IPS-18c (cell line): ENCODE results near the gene DBI.
"Not testable (repeated sequence)": the region's sequence is repeated elsewhere in the genome, so short reads cannot be mapped to it uniquely, and the experiment has no call there.

Experiments
- H3K4me3 ChIP-seq: 2 replicates; pipeline ENCODE4 v1.7.0; 2013; ENCODE audit warnings: low read depth, mild to moderate bottlenecking, low read length, moderate library complexity; ENCODE audit not compliant: insufficient read depth
- H3K9me3 ChIP-seq: one replicate; pipeline ENCODE4 v1.6.1; 2013; ENCODE audit warnings: mild to moderate bottlenecking, low read length, moderate library complexity; ENCODE audit not compliant: control insufficient read depth, insufficient read depth

Gene DBI

DNA sequence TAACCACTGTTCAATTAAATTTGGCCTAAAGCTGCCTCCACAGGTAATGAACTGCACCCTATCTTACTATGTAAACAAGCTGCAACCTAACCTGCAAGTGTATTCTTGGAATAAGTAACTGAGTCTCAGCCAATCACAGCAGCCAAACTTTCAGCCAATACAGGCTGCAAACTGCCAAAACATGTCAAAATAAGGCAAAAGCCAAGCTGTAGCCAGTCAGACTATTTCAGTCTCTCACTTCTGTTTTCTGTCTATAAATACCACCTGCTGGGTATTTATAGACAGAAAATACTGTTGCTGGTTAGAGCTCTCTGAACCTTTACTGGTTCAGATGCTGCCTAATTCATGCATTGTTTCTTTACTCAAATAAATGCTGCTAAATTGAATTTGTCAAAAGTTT is 14.4 kb upstream of the DBI start:
- H3K9me3 ChIP-seq = no peaks in the 10 kb centered on the region
- H3K4me3 ChIP-seq = no peak overlapping the region

DNA sequence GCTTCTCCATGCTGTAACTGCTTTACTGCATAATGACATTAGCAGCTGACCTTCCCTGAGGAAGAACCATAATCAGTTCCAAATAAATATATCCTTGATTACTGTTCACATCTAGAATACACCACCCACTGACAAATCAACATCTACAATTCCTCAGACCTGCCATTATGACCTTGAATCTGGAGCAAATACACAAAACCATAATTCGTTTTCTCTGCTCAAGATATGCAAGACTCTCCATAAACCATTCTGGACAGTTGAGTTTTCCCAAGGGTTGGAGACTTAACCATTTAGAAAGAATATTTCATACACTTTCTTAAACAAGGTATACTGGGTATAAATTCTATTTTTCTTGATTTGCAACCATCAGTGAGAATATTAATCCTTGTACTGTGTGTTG is 11.9 kb upstream of the DBI start:
- H3K4me3 ChIP-seq = no peak overlapping the region
- no peaks in the 10 kb centered on the region for H3K9me3 ChIP-seq

DNA sequence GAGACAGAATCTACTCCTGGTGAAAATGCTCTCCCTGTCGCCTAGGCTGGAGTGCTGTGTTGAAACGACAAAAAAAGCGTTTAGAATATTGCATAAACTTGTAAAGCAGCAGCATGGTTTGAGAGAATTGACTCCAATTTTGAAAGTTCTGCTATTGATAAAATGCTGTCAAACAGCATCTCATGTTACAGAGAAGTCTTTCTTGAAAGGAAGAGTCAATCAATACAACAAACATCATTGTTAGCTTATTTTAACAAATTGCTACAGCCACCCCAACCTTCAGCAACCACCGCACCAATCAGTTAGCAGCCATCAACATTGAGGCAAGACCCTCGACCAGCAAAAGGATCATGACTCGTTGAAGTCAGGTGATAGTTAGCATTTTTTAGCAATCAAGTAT is 7.0 kb upstream of the DBI start:
- H3K4me3 ChIP-seq = no peak overlapping the region
- no peaks in the 10 kb centered on the region for H3K9me3 ChIP-seq

DNA sequence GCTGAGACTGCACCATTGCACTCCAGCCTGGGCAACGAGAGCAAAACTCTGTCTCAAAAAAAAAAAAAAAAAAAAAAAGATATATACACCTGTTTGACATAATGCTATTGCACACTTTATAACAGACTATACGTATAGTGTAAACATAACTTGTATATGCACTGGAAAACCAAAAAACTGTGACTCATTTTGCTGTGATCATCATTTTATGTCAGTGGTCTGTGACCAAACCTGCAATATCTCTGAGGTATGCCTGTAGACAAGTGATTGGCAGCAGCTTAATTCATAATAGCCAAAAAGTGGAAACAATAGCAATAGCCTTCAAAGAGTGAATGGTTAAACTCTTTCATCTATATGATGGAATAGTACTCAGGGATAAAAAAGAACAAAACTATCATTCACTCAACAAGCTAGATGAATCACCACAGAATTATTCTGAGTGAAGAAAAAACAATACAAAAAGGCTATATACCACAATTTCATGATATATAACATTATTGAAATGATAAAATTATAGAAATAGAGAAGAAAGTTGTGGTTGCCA is 6.3 kb upstream of the DBI start:
- no peak overlapping the region for H3K4me3 ChIP-seq
- no peaks in the 10 kb centered on the region for H3K9me3 ChIP-seq

DNA sequence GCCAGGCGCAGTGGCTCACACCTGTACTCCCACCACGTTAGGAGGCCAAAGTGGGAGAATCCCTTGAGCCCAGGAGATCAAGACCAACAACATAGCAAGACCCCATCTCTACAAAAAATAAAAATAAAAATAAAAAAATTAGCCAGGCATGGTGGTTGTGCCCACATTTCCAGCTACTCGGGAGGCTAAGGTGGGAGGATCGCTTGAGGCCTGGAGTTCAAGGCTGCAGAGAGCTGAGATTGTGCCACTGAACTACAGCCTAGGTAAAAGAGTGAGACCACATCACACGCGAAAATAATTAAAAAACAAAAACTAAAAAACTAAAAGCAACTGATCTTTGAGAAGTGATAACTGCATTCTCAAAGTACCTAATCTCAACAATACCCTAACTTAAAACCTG is 2.0 kb upstream of the DBI start:
- Histone ChIP-seq H3K4me3 (no peak overlapping the region), H3K9me3 (no peaks in the 10 kb centered on the region)

DNA sequence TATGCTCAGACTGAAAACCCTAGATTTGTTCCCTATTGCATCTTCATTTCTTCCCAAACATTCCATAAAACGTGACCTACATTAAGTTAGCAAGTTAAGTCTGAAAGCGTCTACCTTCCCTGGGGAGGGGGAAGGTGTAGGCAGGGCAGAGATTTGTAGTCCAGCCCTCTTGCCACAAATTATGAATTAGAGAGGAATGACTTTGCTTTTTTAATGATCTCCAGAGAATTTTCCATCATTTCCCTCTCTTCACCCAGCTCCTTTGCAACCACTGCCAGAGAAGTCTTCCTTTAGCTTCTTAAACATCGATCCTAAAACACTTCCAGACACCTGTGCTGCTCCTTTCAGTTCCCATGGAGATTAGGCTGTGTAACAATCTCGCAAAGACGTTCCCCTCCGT is 1.3 kb upstream of the DBI start:
- Histone ChIP-seq H3K9me3 (no peaks in the 10 kb centered on the region), H3K4me3 (peak overlapping the region; percentile 88)

DNA sequence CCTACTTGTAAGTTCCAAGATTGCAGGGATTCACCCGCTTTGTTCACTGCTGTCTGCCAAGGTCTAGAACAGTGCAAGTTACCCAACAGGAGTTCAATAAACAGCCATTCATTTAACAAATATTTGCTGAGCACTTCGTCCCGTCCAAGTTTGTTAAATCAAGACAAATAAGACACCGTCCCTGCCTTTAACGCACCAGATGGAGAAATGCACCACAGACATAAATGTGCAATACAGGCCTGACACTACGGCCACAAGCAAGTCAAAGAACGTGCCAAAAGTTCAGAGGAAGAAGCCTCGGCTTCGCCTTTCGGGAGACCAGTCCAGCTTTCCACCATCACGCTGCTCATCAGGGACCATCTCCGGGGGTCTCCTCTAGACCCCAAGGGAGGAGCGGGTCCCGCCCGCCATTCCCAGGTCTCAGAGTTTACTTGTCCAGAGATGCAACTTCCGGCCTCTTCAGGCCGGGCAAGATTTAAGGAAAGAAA is 572 bp upstream of the DBI start:
- H3K4me3 ChIP-seq = peak overlapping the region; percentile 88

DNA sequence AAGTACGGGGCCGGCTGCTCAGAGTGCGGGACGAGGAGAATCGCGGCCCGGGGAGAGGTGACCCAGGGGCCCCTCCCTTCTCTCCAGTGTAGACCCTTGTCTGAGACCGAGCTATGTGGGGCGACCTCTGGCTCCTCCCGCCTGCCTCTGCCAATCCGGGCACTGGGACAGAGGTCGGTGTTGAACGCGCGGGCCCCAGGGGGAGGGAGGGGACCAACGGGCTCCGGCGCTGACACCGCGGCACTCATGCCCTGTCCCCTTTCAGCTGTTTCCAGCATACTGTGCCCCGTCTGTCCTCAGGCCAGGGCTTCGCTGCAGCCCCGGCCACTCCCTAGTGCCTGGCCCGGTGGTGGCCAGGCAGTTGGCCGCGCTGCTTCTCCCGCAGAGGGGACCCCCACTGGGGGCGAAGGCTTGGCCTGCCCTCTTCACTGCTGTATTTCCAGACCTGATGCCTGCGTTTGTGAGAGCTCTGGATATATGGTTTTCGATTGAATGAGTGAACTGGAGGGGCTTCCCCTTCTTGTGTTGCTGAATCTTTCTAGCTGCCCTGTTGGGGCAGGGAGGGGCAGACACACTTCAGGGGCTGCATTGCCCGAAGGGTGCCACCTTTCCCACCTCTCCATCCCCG is 809 bp downstream of the DBI start:
- H3K4me3 ChIP-seq = peak overlapping the region; percentile 88

More for the DNA sequence above, 572 bp upstream of the DBI start:
- H3K9me3 ChIP-seq = no peaks in the 10 kb centered on the region

DNA sequence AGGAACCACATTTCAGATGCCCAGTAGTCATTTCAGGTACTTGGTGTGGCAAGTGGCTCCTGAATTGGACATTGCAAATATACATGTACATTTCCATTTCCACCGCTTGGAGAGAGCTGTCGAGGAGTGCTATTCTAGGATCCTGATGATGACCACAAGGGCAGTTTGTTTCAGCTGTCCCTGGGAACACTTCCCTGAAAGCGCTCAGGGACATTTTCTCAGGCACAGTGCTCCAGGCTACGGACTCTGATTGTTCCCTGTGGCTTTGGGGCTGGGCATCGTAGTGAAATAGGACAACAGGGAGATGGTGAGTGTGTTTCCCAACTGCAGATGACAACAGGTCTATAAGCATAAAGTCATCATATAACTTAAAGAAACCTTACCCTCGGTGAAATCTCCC is 3.1 kb downstream of the DBI start:
- no peak overlapping the region for H3K4me3 ChIP-seq

More for the DNA sequence above, 809 bp downstream of the DBI start:
- H3K9me3 ChIP-seq = no peaks in the 10 kb centered on the region

DNA sequence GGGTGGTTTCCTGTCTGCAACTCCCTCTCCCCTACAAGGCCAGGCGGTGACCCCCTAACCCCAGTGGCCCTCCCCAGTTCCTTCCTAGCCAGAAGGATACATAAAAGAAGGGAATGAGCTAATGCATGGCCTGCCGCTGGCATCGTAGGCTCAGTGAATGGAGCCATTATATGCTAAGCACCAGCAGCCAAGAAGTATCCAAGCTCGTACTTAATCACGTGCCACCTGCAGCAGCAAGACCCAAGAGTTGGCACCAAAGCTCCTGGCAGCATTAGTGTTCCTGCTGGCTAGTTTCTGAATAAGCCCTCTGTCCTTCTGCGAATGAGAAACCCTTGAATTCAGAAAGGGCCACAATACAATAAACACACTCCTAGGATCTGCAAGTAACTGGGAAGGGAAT is 4.3 kb downstream of the DBI start:
- Histone ChIP-seq H3K9me3 (peaks cover 3% of the 10 kb centered on the region), H3K4me3 (no peak overlapping the region)

More for the DNA sequence above, 3.1 kb downstream of the DBI start:
- H3K9me3 ChIP-seq = peaks cover 3% of the 10 kb centered on the region

DNA sequence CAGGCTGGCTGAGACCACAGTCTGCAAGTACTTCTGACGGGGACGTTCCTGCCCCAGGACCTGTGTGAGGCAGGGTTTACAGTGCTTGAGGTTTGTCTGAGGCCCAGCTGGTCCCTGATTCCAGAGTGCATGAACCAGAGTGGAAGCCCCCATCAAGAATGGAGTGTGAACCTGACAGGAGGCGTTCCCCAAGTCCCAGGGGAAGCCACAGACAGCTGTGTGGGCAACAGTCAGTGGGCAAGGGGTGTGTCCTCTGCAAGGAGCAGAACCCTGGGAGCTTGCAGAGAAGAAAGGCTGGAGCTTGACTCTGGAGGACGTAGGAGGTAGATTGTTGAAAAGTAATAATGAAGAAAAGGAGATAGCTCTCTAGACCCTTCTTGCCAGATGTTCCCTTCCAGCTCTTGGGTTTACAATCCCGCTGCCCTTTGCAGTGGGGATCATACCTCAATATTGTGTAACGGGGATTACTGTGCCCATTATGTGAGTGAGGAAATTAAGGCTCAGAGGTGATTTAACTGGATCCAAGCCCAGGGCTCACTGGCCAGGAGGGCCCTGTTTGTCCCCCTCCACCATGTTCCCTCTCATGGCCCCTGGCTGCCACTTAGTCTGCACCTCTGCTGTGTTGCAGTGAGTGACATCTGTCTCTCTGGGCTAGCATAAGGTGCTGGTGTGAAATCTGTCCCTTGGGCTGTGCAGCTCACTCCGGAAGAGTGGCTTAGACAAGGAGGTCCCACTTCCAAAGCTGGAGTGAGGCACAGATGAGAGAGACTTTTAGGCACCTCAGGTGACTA is 6.2 kb downstream of the DBI start:
- H3K9me3 ChIP-seq = peaks cover 3% of the 10 kb centered on the region
- H3K4me3 ChIP-seq = no peak overlapping the region

DNA sequence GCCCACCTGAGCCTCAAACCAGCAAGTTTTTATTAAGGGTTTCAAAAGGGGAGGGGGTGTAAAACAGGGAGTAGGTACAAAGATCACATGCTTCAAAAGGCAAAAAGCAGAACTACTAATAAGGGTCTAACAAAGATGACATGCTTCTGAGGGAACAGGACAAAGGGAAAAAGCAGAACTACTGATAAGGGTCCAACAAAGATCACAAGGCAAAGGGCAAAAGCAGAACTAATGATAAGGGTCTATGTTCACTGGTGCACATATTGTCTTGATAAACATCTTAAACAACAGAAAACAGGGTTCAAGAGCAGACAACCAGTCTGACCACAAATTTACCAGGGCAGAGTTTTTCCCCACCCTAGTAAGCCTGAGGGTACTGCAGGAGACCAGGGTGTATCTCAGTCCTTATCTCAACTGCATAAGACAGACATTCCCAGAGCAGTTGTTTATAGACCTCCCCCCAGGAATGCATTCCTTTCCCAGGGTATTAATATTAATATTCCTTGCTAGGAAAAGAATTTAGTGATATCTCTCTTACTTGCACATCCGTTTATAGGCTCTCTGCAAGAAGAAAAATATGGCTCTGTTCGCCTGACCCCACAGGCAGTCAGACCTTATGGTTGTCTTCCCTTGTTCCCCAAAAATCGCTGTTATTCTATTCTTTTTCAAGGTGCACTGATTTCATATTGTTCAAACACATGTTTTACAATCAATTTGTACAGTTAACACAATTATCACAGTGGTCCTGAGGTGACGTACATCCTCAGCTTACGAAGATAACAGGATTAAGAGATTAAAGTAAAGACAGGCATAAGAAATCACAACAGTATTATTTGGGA is 7.3 kb downstream of the DBI start:
- not testable (repeated sequence) for H3K4me3 ChIP-seq, H3K9me3 ChIP-seq

DNA sequence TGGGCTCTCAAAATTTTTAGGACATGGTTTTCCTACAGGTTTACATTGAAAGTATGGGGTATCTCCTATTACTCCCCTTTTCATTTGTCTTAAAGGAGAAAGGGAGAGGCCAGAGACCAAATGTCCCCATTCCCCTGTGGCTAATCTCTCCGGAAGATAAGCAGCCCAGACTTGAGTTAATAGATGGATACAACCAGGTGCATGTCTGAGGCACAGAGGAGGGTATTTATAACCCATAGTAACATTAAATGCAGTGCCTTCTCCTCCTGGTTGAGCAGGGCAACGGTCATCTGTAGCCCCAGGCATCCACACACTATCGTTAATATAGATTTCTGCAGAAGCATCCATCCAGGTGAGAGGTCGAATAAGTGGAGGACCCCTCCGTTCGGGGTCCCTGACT is 9.6 kb downstream of the DBI start:
- H3K9me3 ChIP-seq, H3K4me3 ChIP-seq: not testable (repeated sequence)

DNA sequence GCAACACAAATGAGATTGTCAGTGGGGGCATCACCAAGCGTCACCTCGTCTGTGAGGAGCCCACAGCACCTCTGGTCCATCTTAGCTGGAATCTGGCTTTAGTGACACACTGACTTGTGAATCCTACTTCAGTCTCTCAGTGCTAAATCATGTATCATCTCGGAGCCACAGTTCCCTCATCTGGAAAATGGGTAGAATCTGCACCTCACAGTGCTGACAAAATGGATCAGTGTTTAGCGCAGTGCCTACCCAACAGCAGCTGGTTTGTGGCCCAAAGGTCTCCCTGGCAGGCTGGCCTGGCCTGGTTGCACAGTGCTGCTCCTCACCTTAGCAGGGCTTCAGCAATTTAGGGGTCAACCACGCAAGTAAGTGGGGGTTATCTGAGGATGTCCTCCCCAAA is 10.0 kb downstream of the DBI start:
- no peak overlapping the region for H3K4me3 ChIP-seq

DNA sequence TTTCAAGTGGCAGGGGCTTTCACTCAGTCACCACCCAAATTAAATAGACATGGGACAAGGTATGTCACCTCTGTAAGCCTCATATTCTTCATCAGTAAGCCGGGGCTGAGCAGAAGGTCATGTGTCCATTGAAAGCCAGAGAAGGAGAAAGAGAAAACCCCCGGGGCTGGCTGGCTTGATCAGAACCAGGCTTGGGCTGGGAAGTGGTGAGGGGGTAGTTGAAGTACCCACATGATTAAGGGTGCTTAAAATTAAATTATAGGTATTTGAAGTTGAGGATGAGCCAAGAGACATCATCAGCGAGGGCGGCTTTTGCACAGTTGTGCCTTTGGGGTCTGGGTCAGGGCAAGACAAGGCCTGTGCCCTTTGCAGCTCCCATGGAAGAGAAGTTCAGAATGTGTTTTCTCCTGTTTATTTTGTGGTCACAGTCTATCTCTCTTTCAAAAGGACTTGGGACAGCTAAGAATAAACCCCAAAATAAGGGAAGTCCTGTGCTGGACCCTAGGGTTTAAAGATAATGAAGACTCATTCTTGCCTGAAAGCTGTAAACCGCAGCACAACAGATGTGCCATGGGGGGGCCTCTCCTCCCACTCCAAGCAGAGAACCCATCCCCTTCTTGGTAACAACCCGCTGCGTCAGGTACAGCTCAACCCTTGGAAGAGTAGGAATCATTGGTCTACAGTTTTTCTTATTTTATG is 10.7 kb downstream of the DBI start:
- peaks cover 3% of the 10 kb centered on the region for H3K9me3 ChIP-seq
- no peak overlapping the region for H3K4me3 ChIP-seq

More for the DNA sequence above, 10.0 kb downstream of the DBI start:
- peaks cover 3% of the 10 kb centered on the region for H3K9me3 ChIP-seq

DNA sequence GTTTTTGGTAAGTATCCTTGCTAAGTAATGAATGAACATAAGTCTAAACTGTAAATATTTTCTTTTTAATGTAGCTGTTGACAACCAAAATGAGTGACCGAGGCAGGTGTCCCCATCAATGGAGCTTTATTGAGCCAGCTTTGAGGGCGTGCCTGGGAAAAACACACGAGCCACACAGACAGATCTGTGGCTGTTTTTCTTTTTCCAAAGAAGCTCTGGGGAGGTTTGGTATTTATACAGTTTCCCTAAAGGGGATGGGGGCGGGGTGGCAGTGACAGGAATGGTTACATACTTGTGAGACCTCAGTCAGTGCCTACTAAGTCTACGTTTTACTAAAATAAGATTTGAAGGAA is 11.2 kb downstream of the DBI start:
- no peak overlapping the region for H3K4me3 ChIP-seq
- H3K9me3 ChIP-seq = peaks cover 3% of the 10 kb centered on the region

DNA sequence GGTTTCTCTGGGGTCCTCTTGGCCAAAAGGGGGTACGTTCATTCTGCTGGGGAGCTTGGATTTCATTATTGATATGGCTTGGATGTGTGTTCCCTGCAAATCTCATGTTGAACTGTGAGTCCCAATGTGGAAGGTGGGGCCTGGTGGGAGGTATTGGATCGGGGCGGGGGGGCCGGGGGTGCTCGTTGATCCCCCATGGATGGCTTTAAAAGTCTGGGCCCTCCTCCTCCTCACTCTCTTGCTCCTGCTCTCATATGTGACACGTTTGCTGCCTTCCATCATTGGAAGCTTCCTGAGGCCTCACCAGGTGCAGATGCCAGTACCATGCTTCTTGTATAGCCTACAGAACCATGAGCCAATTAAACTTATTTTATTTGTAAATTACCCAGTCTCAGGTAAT is 11.8 kb downstream of the DBI start:
- Histone ChIP-seq H3K4me3 (no peak overlapping the region), H3K9me3 (no peaks in the 10 kb centered on the region)
